Measurements from ENCODE around the gene UBE2E1.

UBE2E1 gene

GRCh38 chr3:23931597-23931996 lies 125.8 kb downstream of the UBE2E1 start:
- DNase-seq (ENCODE audit: low read depth): no peak
- TF ChIP-seq CTCF (conservative IDR thresholded peaks at IDR 0.05; ENCODE audit: low read length): no peak
- no peak overlapping the region for H3K4me3 ChIP-seq (ENCODE audit: low read length)

GRCh38 chr3:23932571-23932970 lies 126.8 kb downstream of the UBE2E1 start:
- no peak for TF ChIP-seq CTCF (conservative IDR thresholded peaks at IDR 0.05; ENCODE audit: low read length)
- H3K4me3 ChIP-seq (ENCODE audit: low read length): no peak overlapping the region
- DNase-seq (ENCODE audit: low read depth): no peak

GRCh38 chr3:23934253-23934652 lies 128.5 kb downstream of the UBE2E1 start:
- no peak for TF ChIP-seq CTCF (conservative IDR thresholded peaks at IDR 0.05; ENCODE audit: low read length)
- no peak for DNase-seq (ENCODE audit: low read depth)
- H3K4me3 ChIP-seq (ENCODE audit: low read length): no peak overlapping the region

GRCh38 chr3:23937296-23937695 lies 131.5 kb downstream of the UBE2E1 start:
- no peak for DNase-seq (ENCODE audit: low read depth)
- no peak overlapping the region for H3K4me3 ChIP-seq (ENCODE audit: low read length)
- no peak for TF ChIP-seq CTCF (conservative IDR thresholded peaks at IDR 0.05; ENCODE audit: low read length)

- no peak for DNase-seq (ENCODE audit: low read depth)
- no peak for TF ChIP-seq CTCF (conservative IDR thresholded peaks at IDR 0.05; ENCODE audit: low read length)
- H3K4me3 ChIP-seq (ENCODE audit: low read length): no peak overlapping the region
These were observed 132.9 kb downstream of the UBE2E1 start for GRCh38 chr3:23938688-23939087.

- TF ChIP-seq CTCF (conservative IDR thresholded peaks at IDR 0.05; ENCODE audit: low read length): no peak
- no peak overlapping the region for H3K4me3 ChIP-seq (ENCODE audit: low read length)
- DNase-seq (ENCODE audit: low read depth): no peak
These were observed 135.0 kb downstream of the UBE2E1 start for GRCh38 chr3:23940775-23941174.

All from AG10803 (cell line).